Sigmoid colon (tissue), 7 donors: Measurements from ENCODE around the gene BRAP. TPM values are rescaled to one million over a fixed set of nuclear protein-coding genes. Genes with fewer than 3 reads are reported as not detected.
A peak's percentile ranks its signal among the peaks of the same experiment; 100 is the strongest.

Experiments
- DNase-seq: peaks from one replicate; pipeline ENCODE4 v3.0.0-alpha.2; 2019
- H3K27ac ChIP-seq, 4 donors: fragments of 200-600 bp; sonication (generic); one replicate each; pipeline ENCODE4 v1.5.1; 2016 to 2019; ENCODE audit warnings: mild to moderate bottlenecking in 1 of 4
- H3K27me3 ChIP-seq, 3 donors: fragments of 200-600 bp; sonication (generic); one replicate each; pipeline ENCODE4 v1.5.1; 2019; ENCODE audit warnings: mild to moderate bottlenecking in 1 of 3
- H3K36me3 ChIP-seq, 4 donors: fragments of 200-600 bp; sonication (generic); one replicate each; pipeline ENCODE4 v1.5.1; 2016 to 2019
- H3K4me1 ChIP-seq, 4 donors: fragments of 200-600 bp; sonication (generic); one replicate each; pipeline ENCODE4 v1.5.1; 2017 to 2019
- H3K4me3 ChIP-seq, 4 donors: fragments of 200-600 bp; sonication (generic); one replicate each; pipeline ENCODE4 v1.5.1; 2017 to 2019; ENCODE audit warnings: mild to moderate bottlenecking in 2 of 4, moderate library complexity in 1 of 4
- H3K9me3 ChIP-seq, 4 donors: fragments of 200-600 bp in 3 of 4; sonication (generic) in 3 of 4; one replicate each; pipeline versions ENCODE4 v1.5.1 to v1.6.1; 2013 to 2019
- CTCF ChIP-seq, 4 experiments: fragments of 450-650 bp in 3 of 4; fragments of 200-600 bp in 1 of 4; IDR thresholded peaks; one replicate each; pipeline ENCODE4 v1.5.1; 2016 to 2019; ENCODE audit warnings: antibody characterized with exemption in 4 of 4, mild to moderate bottlenecking in 3 of 4, moderate library complexity in 2 of 4
- EP300 ChIP-seq, 4 donors: sonication (generic); formaldehyde crosslinking; IDR thresholded peaks; one replicate each; pipeline ENCODE4 v1.6.1; 2017; ENCODE audit warnings: antibody characterized with exemption in 4 of 4
- POLR2A ChIP-seq, 2 donors: fragments of 450-650 bp; IDR thresholded peaks; one replicate each; pipeline ENCODE4 v1.6.1; 2016; ENCODE audit warnings: antibody characterized with exemption in 2 of 2, mild to moderate bottlenecking in 2 of 2, moderate library complexity in 2 of 2
- POLR2AphosphoS5 ChIP-seq, 4 donors: sonication (generic); formaldehyde crosslinking; IDR thresholded peaks; one replicate each; pipeline ENCODE4 v1.6.1; 2017; ENCODE audit warnings: antibody characterized with exemption in 4 of 4
- WGBS, 2 donors: extraction: QIAGEN DNeasy Blood & Tissue Kit; methylation state at CpG; one replicate each; pipeline ENCODE4 v1.1.7; 2013; 5-methylcytosine and 5-hydroxymethylcytosine counted together
- intact Hi-C: fragments of 100-400 bp; cut with DNase I; formaldehyde crosslinking; loops from one replicate; pipeline ENCODE4 v1.15.1; 2023
- polyA plus RNA-seq, 3 donors: library from polyadenylated mRNA; stranded (reverse); fragments of 200-250 nt; gene quantifications; one replicate each; pipeline ENCODE4 v1.2.3, GENCODE V29; 2013
- total RNA-seq, 4 donors: library from RNA; depleted of rRNA; stranded (reverse); fragments of >200 nt; gene quantifications; one replicate each; pipeline ENCODE4 v1.1.0, GENCODE V29; 2016
- donor health status: healthy with polysubstance abuse.
- donor health status: Bipolar disorder and iron deficiency.
- donor health status: healthy.

Gene BRAP
- total and polyA plus RNA-seq, 7 donors: 8.4 to 29.5 (median 19.5) TPM

- H3K27ac ChIP-seq: peak overlapping the region; percentile 8 to 70 (median 60)
- no peak for DNase-seq
- intact Hi-C loops: no loop called here
- H3K27me3 ChIP-seq: no peaks in the 10 kb centered on the region
- no peak overlapping the region for H3K4me3 ChIP-seq
- peaks cover 0 to 21% (median 19%) of the 10 kb centered on the region in 4 donors for H3K4me1 ChIP-seq
- H3K36me3 ChIP-seq: peaks cover 0 to 60% (median 35%) of the 10 kb centered on the region in 4 donors
- TF ChIP-seq POLR2AphosphoS5 (IDR thresholded peaks at IDR 0.05) (no peak), EP300 (IDR thresholded peaks at IDR 0.05) (no peak), CTCF (IDR thresholded peaks at IDR 0.05) (no peak), POLR2A (IDR thresholded peaks at IDR 0.05) (no peak)
- WGBS, 2 donors: 16 to 62% methylated on average over 3 of the region's 3 CpGs
- no peaks in the 10 kb centered on the region for H3K9me3 ChIP-seq
Measured at GRCh38 chr12:111643427-111643826, 42.3 kb downstream of the BRAP start.

DNA sequence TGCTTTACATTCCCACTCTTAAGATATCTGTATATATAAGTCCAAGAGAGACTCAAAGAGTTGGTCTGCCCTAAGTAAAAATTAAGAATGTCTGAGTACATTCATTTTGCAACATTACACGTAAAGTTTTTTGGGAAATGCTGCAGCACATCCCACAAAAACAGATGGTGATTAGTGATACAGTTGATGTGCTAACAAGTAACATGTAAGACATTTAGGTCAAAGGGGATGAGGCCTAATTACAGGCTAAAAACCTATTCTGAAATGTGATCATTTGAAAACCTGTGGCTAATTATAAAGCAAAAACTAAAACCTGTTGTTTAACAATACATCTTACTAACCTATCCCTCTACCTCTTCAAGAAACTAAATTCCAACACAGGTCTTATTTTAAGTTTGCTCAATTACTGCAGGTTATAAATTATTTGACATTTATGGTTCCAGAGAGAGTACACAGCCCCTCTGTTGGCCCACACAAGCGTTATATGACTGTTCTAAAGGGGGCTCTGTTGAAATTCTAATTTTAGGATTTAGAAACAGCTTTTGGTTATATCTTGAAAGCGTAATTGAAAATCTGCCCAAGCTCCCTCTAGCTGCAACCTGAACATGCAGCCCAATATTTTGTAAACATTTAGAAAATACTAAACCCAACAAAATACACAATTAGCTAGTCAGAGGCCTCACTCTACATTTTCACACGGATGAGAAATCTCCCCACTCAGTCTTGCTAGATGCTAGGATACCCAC lies 42.9 kb downstream of the BRAP start:
- Histone ChIP-seq H3K36me3 (peaks cover 0 to 54% (median 32%) of the 10 kb centered on the region in 4 donors), H3K9me3 (no peaks in the 10 kb centered on the region), H3K4me3 (no peak overlapping the region), H3K4me1 (peaks cover 0 to 21% (median 19%) of the 10 kb centered on the region in 4 donors), H3K27ac (peak overlapping the region; percentile 8 to 70 (median 60)), H3K27me3 (no peaks in the 10 kb centered on the region)
- no peak for DNase-seq
- WGBS, 2 donors: 70 to 78% methylated on average over 4 of the region's 4 CpGs
- intact Hi-C loops: no loop called here
- TF ChIP-seq POLR2AphosphoS5 (IDR thresholded peaks at IDR 0.05) (no peak), CTCF (IDR thresholded peaks at IDR 0.05) (no peak), EP300 (IDR thresholded peaks at IDR 0.05) (no peak), POLR2A (IDR thresholded peaks at IDR 0.05) (no peak)

DNA sequence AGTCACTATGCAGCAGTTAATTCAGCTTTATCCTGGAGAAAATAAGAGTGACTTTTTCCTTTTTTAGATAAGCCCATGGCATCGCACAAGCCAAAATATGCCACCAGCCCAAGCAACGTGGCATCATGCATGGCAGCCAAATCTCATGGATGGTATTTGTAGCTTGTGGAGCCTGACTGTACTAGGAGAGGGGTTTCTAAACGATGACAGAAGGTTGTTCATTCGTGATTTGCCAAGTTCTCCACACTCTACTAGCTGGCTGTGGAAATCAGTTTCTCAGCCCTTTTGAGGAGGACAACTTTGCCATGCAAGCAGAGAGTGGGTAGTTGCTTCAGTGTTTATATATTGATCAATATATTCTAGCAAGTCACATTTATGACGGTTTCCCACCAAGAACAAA lies 45.2 kb downstream of the BRAP start:
- 92 to 93% methylated on average over 5 of the region's 5 CpGs for WGBS, 2 donors

GRCh38 chr12:111638556-111638955 lies 47.2 kb downstream of the BRAP start:
- Histone ChIP-seq H3K36me3 (peaks cover 0 to 11% (median 4%) of the 10 kb centered on the region in 4 donors), H3K4me1 (peaks cover 0 to 39% (median 38%) of the 10 kb centered on the region in 4 donors), H3K9me3 (no peaks in the 10 kb centered on the region), H3K27me3 (no peaks in the 10 kb centered on the region), H3K4me3 (no peak overlapping the region), H3K27ac (no peak overlapping the region)
- TF ChIP-seq POLR2A (IDR thresholded peaks at IDR 0.05) (no peak), EP300 (IDR thresholded peaks at IDR 0.05) (no peak), CTCF (IDR thresholded peaks at IDR 0.05) (no peak)
- WGBS, 2 donors: 84 to 90% methylated on average over 6 of the region's 6 CpGs
- intact Hi-C loops: loop anchor here (5.0 kb wide), 1 partner anchor 41 kb away; the partner anchor contains the start of gene ATXN2
- no peak for DNase-seq

More for the DNA sequence above, 45.2 kb downstream of the BRAP start:
- Histone ChIP-seq H3K4me1 (peaks cover 0 to 41% (median 38%) of the 10 kb centered on the region in 4 donors), H3K36me3 (peaks cover 0 to 31% (median 16%) of the 10 kb centered on the region in 4 donors), H3K4me3 (no peak overlapping the region), H3K9me3 (no peaks in the 10 kb centered on the region), H3K27ac (no peak overlapping the region), H3K27me3 (no peaks in the 10 kb centered on the region)
- DNase-seq: no peak
- TF ChIP-seq POLR2A (IDR thresholded peaks at IDR 0.05) (no peak), EP300 (IDR thresholded peaks at IDR 0.05) (no peak), CTCF (IDR thresholded peaks at IDR 0.05) (no peak), POLR2AphosphoS5 (IDR thresholded peaks at IDR 0.05) (no peak)
- intact Hi-C loops: no loop called here
